Upper lobe of left lung (tissue), 4 donors: ENCODE results near the gene RFTN2.

Experiments
- CTCF ChIP-seq, 6 experiments: fragments of 450-650 bp in 4 of 6; fragments of 200-600 bp in 2 of 6; sonication (generic) in 2 of 6; IDR thresholded peaks; one replicate each; pipeline ENCODE4 v1.5.1; 2016 to 2019; ENCODE audit warnings: antibody characterized with exemption in 6 of 6
- POLR2A ChIP-seq, 4 donors: fragments of 450-650 bp; IDR thresholded peaks; one replicate each; pipeline ENCODE4 v1.5.1; 2016 to 2017; ENCODE audit warnings: antibody characterized with exemption in 4 of 4, mild to moderate bottlenecking in 2 of 4
- POLR2AphosphoS5 ChIP-seq, 2 donors: sonication (generic); formaldehyde crosslinking; IDR thresholded peaks; one replicate each; pipeline ENCODE4 v1.5.1; 2017; ENCODE audit warnings: antibody characterized with exemption in 2 of 2

- TF ChIP-seq POLR2A (IDR thresholded peaks at IDR 0.05) = no peak
- TF ChIP-seq CTCF (IDR thresholded peaks at IDR 0.05) = no peak
- TF ChIP-seq POLR2AphosphoS5 (IDR thresholded peaks at IDR 0.05) = no peak
Measured at GRCh38 chr2:197606180-197606579, 69.2 kb downstream of the RFTN2 start.
